HUDEP-2 (cell line): ENCODE data around the gene RRAS2.
"Not testable (repeated sequence)": the region's sequence is repeated elsewhere in the genome, so short reads cannot be mapped to it uniquely, and the experiment has no call there.

ENCODE experiments used
- DNase-seq, 76 experiments: peaks; one replicate each; lab custom pipeline; 2025; ENCODE audit not compliant: unreplicated experiment in 76 of 76; lab: John Stamatoyannopoulos, UW

RRAS2 gene

DNA sequence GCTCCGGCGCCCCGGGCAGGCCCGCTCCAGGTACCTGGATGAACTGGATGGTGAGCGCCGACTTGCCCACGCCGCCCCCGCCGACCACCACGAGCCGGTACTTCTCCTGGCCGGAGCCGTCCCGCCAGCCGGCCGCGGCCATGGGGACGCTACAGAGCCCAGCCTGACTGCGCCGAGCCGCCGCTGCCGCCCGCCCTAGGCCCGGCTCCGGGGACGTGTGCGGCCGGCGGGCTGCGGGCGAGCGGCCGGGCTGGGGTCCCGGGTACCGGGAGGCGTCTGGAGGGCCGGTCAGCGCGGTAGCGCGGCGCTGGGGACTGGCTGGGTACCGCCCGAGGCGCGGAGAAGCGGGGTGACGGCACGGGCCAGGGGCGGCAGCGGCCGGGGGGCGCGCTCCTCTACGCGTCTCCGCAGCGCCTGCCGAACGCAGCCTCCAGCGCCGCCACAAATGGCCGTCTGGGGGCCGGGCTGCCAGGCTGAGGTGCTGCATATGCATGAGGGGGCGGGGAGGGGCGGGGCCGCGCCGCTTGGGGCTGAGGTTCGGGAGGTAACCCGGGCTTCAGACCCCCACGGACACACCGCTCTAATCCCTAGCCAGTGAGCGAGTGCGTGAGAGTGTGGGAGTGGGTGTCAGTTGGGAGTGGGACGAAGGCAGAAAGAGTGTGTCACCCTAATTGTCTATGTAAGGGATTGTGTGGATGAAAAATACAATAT, at the start of gene RRAS2:
Gene RRAS2 (minus strand): TSS at position 455 of the 711 bp plus-strand sequence. CDS start 313 bp downstream, at position 142.
- DNase-seq = peak in 21 of 76 experiments; percentile 2 to 34 (median 16)

DNA sequence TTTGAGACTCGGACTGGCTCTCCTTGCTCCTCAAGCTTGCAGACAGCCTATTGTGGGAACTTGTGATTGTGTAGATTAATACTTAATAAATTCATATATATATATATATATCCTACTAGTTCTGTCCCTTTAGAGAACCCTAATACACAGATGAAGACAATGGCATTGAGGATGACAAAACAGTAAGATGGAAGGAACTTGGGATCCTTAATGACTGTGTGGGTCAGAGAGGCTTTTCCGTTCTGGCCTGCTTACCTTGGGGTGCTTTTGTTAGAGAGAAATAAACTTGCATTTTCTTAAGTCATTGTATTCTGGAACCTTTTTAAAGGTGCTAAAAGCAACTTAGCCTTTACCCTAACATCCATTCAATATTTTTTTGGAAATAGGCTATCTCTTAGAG, 49.6 kb upstream of the RRAS2 start:
- DNase-seq = no peak

DNA sequence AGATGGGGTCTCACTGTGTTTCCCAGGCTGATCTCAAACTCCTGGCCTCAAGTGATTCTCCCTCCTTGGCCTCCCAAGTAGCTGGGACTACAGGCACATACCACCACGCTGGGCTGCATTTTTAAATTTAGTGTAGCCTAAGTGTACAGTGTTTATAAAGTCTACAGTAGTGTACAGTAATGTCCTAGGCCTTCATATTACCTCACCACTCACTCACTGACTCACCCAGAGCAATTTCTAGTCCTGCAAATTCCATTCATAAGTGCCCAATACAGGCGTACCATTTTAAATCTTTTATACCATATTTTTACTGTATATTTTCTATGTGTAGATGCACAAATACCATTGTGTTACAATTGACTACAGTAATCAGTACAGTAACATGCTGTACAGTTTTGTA, 47.1 kb upstream of the RRAS2 start:
- not testable (repeated sequence) for DNase-seq

DNA sequence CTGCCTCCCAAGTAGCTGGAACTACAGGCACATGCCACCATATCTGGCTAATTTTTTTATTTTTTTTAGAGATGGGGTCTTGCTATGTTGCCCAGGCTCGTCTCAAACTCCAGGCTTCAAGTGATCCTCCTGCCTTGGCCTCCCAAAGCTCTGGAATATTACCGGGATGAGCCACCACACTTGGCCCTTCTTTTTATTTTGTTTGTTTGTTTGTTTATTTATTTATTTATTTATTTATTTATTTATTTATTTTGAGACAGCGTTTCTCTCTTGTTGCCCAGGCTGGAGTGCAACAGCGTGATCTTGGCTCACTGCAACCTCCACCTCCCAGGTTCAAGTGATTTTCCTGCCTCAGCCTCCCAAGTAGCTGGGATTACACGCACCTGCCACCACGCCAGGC, 44.5 kb upstream of the RRAS2 start:
- DNase-seq = not testable (repeated sequence)

DNA sequence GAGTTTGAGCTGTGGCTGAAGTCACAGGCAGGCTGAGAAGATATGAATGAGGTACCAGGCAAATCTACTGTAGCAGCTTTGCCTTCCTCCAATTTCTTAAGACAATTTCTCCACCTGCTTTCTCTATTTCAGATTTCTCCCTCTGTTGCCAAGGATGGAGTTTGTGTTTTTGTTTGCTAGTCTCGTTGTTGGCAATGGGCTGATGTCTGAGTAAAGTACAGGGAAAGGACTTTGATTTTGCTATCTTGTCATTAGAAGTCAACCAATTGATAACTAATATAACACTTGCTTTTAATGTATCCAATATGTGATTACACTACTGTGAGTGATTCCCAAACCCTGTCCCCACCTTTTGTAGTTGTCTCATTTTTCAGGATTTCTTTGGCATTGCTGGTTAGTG, 40.1 kb upstream of the RRAS2 start:
- DNase-seq = no peak

DNA sequence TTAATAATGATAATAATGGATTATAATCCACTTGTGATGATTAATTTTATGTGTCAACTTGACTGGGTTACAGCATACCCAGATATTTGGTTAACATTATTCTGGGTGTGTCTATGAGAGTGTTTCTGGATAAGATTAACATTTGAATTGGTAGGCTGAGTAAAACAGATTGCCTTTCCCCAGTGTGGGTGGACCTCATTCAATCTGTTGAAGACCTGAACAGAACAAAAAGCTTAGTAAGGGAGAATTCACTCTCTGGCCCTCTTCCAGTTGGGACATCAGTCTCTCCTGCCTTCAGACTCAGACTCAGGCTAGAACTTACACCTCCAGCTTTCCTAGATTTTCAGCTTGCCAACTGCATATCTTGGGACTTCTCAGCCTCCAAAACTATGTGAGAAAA, 37.3 kb upstream of the RRAS2 start:
- no peak for DNase-seq

DNA sequence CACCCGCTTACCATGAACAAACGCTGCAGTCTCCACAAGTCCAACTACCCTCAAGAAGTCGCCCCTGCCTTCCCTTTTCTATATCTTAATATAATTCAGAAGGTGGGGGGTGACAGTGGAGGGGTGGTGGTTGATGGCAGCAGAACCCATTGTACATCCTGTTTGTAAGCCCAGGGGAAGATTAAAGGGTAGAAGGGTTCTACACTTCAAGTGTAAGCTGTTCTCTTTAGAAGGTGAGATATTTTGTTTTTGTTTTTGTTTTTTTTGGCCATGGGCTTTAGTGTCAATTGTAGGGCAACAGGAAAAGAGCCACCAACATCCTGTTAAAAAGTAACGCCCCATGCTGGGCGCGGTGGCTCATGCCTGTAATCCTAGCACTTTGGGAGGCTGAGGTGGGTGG, 34.9 kb upstream of the RRAS2 start:
- no peak for DNase-seq

DNA sequence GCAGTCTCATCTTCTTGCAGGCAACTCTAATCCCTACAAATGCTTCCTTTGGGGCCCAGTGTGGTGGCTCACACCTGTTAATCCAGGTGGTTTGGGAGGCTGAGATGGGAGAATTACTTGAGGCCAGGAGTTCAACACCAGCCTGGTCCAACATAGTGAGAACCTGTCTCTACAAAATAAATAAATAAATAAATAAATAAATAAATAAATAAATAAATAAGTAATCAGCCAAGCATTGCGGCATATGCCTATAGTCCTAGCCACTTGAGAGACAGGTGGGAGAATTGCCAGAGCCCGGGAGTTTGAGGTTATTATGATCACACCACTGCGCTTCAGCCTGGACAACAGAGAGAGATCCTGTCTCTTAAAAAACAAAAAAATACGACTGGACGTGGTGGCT, 34.1 kb upstream of the RRAS2 start:
- no peak for DNase-seq

DNA sequence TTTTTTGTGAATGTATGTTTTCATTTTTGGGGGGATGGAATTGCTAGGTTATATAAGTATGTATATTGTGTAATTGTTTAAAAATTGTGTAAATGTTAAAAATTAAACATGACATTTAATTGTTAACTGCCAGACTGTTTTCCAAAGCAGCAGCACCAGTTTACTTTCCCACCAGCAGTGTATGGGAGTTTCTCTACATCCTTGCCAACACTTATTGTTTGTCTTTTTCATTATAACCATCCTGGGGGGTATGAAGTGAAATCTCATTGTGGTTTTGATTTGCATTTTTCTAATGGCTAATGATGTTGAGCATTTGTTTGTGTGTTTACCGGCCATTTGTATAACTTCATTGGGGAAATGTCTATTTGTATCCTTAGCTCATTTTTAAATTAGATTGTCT, 31.7 kb upstream of the RRAS2 start:
- no peak for DNase-seq

DNA sequence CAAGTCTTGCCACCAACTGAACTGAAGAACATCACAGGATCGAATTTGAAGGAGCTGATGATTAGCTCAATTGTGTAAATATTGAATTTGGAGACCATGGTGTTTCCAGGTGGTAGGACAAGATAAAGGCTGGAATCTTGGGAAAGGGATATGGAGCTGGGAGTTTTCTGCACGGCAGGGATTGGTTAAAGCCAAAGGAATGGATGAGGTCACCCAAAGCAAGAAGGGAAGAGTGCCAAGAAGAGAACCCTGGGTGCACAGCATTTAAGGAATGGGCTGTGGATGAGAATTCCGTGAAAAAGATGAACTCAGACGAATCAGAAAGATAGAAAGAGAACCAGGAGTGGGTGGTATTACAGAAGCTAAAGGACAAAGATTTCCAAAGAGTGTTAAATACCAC, 29.4 kb upstream of the RRAS2 start:
- DNase-seq = no peak

DNA sequence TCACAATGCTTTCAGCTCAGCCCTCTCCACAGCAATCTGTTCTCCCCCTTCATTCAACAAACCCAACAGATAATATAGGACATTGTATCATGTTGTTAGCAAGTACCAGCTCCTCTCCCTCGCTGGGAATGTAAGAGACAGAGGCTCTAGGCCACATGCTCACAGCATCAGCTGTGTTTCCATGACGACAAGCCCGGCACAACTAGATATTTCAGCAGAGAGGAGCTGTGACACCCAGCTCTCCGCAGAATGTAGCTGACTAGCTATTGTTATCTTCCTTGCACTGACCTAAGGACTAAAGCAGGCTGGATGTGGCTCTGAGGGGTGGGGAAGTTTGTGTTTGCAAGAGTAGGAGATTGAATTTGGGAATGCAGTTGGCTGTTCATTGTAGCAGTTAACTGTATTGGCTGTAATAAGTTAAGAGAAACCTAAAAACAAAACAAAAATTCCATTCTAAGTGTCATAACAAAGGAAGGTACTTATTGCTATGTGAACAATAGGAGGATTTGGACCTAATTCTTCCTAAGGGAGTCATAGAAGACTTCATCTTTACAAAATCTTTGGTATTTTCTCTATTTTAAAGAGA, 28.0 kb upstream of the RRAS2 start:
- DNase-seq = no peak

DNA sequence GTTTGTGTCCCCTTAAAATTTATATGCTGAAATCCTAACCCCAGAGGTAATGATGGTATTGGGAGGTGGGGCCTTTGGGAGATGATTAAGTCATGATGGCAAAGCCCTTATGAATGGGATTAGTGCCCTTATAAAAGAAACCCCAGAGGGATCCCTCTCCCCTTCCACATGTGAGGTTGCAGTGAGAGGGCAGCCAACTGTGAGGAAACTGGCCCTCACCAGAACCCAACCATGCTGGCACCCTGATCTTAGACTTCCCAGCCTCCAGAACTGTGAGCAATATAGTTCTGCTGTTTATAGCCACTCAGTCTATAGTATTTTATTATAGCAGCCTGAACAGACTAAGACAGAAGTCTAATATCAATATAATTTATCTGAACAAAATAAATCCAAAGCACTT, 27.1 kb upstream of the RRAS2 start:
- no peak for DNase-seq

DNA sequence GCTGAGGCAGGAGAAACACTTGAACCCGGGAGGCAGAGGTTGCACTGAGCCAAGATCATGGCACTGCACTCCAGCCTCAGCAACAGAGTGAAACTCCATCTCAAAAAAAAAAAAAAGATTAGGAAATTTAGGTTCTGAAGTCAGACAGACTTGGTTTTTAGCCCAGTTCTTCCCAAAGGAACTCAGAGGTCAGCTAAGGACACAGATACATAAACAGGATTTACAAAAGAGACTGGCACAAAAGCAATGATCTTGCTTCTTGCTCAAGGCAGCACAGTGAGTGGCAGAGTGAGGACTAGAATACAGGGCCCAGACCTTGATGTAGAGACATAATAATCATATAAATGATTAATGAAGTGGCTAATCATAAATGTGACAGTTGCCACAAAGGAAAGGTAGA, 25.4 kb upstream of the RRAS2 start:
- no peak for DNase-seq

DNA sequence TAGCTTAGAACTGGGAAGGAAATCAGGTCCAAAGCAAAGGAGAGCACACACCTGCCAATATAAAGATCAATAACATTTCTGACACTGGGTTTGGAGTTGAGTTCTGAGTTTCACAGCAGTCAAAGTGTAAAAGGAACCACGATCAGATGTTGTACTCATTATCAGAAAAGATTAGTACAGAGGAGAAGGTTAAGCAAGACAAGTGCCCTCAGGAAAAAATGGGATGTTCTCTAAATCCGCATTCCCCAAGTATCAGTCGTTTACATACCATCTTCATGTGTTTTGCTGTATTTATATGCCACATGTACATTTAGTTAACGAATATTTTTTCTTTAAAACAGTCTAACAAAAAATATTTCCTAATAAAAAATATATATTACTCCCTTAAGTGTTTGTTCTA, 23.0 kb upstream of the RRAS2 start:
- no peak for DNase-seq

DNA sequence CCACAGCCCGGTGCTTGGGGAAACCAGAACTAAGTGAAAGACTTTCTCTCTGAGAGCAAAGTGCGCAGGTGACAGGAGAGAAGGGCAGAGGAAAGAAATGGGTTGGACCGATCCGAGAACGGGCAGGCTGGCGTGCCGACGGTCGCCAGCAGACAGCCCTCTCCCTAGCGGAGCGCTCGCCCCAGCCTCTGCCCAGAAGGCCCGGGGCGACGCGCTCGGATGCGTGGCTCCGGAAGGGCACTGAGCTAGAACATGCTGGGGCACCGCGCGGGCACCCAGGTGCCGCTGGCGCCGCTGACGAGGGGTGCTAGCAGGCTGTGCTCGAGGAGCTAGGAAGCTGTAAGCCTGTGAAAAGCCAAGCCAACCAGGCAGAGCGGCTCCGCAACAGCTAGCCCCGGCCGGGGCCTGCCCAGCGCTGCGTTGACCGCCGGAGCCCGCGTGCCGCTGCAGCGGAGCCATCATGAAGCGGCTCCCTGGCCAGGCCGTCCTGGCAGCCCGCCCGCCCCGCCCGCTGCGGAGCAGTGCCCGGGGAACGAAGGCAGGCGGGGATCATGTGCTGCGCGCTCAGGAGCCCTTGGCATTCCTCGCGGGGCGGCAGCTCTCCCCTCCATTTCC, 22.1 kb upstream of the RRAS2 start:
- DNase-seq = peak in 29 of 76 experiments; percentile 2 to 40 (median 15)

DNA sequence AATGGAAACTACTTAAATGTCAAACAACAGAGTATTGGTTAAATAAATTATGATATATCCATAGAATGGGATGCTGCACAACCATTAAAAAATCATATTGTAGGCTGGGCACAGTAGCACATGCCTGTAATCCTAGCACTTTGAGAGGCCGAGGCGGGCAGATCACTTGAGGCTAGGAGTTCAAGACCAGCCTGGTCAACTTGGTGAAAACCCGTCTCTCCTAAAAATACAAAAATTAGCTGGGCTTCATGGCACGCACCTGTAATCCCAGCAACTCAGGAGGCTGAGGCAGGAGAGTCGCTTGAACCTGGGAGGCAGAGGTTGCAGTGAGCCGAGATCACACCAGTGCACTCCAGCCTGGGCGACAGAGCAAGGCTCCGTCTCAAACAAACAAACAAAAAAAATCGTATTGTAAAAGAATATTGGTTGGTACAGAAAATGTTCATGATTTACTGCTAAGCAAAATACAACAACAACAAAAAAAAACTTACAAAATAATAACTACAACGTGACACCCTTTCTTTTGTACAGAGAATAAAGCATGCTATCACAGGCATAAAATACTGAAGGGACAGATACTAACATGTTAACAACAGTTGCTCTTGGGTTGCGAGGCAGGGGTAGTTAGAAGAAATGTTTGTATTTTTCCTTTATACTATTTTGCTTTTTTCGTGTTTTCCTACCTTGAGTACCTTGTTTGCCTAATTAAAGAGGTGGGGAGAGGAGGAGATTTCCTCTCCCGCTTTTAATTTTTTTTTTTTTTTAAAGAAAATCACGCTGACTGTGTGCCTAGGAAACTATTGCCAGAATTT, 21.3 kb upstream of the RRAS2 start:
- no peak for DNase-seq

DNA sequence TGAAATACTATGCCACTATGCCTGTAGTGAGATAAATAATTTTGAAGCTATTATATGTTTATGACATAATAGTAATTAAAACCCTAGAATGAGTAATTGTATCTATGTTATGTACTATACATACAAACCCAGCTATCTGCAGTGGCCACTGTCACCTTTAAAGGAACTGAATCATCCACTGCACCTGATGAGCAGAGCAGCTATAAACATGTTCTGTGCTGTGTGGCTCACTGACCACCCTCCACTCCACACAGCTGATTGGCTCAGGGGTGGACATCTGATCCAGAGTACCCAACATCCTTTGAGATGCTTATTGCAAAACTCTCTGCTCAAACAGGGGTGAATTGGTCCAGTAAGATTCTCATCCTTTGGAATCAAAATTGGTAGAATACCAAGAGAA, 19.2 kb upstream of the RRAS2 start:
- DNase-seq = no peak

DNA sequence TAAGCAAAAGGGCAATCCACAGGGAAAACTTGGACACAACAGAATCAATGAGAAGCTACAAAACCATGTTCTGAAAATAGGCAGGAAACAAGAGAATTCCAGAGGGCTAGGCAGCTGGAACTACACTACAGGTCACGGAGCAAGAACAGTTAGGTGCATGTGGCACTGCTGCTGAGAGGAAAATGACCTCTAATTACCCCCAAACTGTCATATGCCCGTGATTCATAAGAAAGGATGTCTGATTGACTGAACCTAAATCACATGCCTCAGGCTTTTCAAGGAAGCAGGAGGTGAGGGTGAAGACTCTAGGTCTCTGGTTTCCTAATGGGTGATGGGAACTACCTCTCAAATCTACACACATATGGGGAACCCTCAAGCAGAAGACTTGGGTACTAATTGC, 17.9 kb upstream of the RRAS2 start:
- DNase-seq = no peak

DNA sequence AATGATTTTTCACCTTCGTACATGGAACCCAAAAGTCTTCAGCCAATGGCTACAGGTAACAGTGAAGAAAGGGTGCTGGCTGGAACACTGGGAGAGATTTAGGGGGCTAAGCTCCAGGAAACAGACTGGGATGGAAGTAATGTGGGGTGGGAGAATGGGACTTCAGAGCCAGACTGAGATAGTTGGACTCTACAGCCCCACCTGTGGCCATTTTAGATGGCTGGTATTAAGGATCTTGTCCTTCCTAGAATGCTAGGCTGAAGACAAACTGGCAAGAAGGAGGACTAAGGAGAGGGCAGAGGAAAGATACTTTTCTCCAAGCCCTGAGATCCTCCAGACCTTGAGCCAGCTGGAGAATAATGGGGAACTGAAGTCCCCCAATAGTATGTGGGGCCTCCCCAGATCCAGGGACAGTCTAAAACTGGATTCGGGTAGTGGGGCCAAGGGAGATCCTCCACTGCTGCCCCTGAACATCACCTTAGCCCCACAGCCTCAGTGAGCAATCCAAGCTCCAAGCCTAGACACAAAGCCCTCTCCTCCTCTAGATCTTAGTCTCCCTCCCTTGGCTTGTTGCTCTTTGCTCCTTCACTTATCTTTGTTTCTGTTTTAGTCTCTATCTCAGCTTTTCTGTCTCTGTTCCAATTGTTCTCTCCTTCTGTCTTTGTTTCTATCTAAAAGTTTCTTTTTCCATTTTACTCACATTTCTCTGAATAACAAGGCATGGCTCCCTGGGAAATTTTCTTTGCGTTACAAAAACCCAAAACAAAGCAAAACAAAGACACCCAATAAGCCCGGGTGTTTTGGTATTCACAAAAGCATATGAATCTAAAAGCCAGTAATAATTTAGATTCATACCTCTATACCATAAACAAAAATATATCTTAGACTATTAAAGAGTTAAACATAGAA, 16.2 kb upstream of the RRAS2 start:
- DNase-seq = no peak

DNA sequence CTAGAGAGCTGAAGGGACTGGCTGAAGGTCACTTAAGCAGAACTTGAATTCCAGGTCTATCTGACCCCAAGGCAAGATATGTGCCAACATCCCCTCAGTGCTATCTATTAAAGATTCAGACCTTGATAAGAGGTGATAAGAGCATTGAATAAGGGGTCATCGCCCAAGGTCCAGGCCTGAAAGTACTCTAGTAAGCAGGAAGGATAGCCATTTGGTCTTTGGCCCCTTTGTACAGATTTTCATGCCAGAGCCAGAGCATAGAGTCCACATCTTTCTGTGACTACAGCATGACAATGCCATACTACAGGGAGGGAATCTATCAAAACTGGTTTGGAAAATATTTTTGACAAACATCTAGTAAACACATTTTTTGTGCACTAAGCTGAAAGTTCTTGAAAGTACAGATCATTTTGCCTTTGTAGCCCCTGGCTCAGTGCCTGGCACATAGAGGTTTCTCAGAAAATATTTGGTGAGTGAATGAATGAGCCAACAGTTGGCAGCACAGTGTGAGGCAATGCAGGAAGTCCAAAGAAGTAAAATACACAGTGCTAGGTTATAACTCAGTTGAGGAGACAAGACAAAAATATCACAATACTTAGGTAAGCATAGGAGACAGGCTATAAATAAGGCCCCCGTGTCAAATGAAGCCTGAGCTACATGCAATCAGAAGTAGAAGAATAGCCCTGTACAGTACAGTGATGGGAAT, 15.1 kb upstream of the RRAS2 start:
- no peak for DNase-seq
